HTR-8/SVneo (cell line): ENCODE data around the gene CASP14.
A peak's percentile ranks its signal among the peaks of the same experiment; 100 is the strongest.
"Not testable (repeated sequence)": the region's sequence is repeated elsewhere in the genome, so short reads cannot be mapped to it uniquely, and the experiment has no call there.

ENCODE experiments used
- DNase-seq: peaks from one replicate; pipeline ENCODE4 v3.0.0; 2011; ENCODE audit warnings: low spot score, mixed read lengths; ENCODE audit not compliant: insufficient read length
- FAIRE-seq: peaks from 2 replicates; lab custom pipeline; 2011; peaks lifted over from hg19 to GRCh38; lab: Jason Lieb, UNC

The CASP14 gene

DNA sequence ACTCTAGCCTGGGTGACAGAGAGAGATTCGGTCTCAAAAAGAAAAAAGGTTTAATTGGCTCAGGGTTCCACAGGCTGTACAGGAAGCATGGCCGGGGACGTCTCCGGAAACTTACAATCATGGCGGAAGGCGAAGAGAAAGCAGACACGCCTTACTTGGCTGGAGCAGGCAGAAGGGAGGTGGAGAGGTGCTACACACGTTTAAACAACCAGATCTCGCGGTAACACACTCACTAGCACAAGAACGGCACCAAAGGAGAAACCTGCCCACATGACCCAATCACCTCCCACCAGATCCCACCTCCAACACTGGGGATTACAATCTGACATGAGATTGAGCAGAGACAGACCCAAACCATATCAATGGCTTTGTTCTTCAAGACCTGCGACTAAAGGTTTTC is 12.8 kb downstream of the CASP14 start:
- FAIRE-seq = no peak

DNA sequence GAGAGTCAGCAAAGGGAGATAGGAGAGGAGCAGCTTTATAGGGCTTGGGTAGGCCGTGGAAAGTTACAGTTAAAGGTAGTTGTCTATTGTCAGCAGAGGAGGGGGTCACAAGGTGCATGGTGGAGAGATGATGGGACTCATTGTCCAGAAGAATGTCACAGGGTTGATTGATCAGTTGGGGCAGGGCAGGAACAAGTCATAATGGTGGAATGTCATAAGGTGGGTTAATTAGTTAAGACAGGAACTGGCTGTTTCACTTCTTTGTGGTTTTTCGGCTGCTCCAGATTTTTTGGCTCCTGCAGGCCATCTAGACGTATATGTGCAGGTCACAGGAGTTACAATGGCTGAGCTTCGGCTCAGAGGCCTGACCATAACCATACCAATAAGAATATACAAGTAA is 21.1 kb downstream of the CASP14 start:
- not testable (repeated sequence) for FAIRE-seq

More for the DNA sequence above, 12.8 kb downstream of the CASP14 start:
- DNase-seq = no peak

GRCh38 chr19:15072930-15073647 is 23.8 kb downstream of the CASP14 start:
- DNase-seq = no peak

More for the DNA sequence above, 21.1 kb downstream of the CASP14 start:
- DNase-seq = not testable (repeated sequence)

DNA sequence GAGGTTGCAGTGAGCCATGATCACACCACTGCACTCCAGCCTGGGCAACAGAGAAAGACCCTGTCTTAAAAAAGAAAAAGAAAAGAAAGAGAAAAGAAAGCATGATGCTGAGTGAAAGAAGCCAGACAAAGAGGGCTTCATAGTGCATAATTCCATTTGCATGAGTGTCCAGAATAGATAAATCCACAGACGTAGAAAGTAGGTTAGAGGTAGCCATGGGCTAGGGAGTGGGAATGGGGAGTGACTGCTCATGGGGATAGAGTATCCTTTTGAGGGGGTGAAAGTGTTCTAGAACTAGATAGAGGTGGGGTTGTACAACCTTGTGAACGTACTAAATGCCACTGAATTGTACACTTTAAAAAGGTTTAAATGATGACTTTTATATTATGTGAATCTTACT is 25.1 kb downstream of the CASP14 start:
- no peak for FAIRE-seq
- DNase-seq = no peak

More at GRCh38 chr19:15072930-15073647, 23.8 kb downstream of the CASP14 start:
- FAIRE-seq = no peak

GRCh38 chr19:15075806-15076205 is 26.5 kb downstream of the CASP14 start:
- no peak for DNase-seq
- no peak for FAIRE-seq

DNA sequence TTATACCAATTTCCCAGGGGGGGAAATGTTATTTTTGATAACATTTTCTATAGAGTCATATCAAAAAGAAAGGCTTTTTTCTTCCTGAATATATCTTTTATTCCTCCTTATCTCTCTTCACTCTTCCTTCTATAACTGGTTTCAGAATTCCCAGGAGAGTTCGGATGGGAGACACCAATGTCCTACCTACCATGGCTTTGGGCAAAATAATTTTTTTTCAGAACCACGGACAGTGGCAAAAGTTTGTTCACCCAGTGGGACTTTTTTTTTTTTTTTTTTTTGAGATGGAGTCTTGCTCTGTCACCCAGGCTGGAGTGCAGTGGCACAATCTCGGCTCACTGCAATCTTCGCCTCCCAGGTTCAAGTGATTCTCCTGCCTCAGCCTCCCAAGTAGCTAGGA is 30.7 kb downstream of the CASP14 start:
- FAIRE-seq, DNase-seq: not testable (repeated sequence)

- FAIRE-seq (no peak), DNase-seq (no peak)
Measured at GRCh38 chr19:15081911-15082310, 32.6 kb downstream of the CASP14 start, which contains the start of gene OR1I1. OR1I1 (plus strand) TSS chr19:15082211; CDS start chr19:15087066, 4,855 bp downstream.

GRCh38 chr19:15087182-15087581 is 37.9 kb downstream of the CASP14 start:
- FAIRE-seq (no peak), DNase-seq (no peak)

DNA sequence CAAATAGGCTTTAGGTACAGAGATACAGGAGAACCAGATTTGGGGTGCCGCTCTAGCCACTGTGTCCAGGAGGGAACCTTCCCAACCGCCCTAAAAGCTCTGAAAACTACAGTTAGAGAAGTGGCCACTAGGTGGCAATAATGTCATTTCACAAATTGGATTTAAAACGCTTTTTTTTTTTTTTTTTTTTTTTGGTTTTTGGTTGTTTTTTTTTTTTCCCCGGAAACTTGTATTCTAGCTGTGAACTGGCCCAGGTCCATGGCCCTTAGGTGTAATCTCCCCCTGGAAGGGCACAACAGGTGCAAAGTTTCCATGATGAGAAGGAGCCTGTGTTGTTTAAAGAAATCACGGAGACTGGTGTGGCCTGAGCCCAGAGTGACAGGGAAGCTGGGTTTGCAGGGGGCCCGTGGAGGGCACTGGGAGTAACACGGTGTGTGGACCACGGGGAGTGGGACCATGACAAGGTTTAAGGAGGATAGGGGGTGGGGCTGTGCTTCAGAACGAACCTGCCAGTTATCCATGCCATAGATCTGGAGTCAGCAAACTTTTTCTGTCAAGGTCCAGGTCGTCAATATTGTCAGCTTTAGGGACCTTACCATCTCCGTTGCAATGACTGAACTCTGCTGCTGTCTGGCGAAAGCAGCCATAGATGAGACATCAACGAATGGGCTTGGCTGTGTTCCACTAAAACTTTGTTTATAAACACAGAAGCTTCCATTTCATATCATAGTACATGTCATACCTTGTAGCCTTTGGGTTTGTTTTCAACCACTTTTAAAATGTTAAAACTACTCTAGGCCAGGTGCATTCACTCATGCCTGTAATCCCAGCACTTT is 42.9 kb downstream of the CASP14 start:
- DNase-seq (no peak), FAIRE-seq (no peak)

DNA sequence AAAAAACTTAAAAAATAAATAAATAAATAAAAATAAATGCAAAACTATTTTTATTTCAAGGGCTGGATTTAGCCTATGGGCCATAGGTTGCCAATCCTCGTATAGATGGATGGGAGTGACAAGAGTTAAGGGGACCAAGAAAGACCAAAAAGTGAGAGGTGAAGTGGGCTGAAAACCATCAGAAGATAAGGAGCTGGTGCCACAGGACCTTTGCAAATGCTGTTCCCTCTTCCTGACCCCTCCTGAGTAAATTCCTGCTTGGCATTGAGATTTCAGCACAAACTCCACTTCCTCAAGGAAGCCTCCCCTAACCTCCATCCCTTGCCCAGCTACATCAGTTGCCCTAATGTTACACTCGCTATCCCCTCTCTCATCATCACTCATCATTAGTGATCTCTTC is 43.7 kb downstream of the CASP14 start:
- no peak for FAIRE-seq
- DNase-seq = no peak

DNA sequence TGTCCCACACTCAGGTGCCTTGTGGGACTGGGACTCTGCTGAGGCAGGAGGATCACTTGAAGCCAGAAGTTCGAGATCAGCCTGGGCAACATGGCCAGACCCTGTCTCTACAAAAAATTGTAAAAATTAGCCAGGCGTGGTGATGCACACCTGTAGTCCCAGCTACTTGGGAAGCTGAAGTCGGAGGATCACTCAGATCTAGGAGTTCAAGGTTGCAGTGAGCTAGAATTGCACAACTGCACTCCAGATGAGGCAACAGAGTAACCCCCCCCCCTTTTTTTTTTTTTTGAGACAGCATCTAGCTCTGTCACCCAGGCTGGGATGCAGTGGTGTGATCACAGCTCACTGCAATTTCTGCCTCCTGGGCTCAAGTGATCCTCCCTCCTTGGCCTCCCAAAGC is 46.9 kb downstream of the CASP14 start:
- FAIRE-seq (no peak), DNase-seq (no peak)

- not testable (repeated sequence) for FAIRE-seq, DNase-seq
Measured at GRCh38 chr19:15097980-15098379, 48.7 kb downstream of the CASP14 start.

- FAIRE-seq = no peak
- DNase-seq = no peak
Measured at GRCh38 chr19:15098460-15098859, 49.2 kb downstream of the CASP14 start.

- FAIRE-seq (no peak), DNase-seq (no peak)
Measured at GRCh38 chr19:15099017-15099582, 49.8 kb downstream of the CASP14 start.

DNA sequence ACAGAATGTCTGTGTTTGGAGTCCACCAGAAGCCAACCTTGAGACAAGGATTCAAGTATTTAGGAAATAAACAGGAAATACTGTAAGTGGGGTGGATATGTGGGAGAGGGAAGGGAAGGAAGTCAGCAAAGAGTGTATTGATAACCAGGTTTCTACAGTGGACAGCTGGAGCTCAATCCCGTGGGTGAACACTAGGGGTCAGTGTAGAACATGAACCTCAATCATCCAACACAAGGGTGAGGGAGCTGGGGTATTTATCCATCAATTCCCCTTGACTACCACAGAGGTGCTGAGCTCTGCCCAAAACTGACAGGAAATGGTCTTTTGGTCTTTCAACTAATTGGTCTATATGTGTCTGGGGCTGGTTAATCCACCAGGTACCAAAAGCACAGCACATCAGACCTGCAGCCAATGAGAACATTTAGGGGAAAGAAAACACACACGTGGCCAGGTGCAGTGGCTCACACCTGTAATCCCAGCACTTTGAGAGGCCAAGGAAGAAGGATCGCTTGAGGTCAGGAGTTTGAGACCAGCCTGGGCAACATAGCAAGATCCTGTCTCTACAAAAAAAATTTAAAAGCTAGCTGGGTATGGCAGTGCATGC is 52.3 kb downstream of the CASP14 start:
- DNase-seq (no peak), FAIRE-seq (no peak)

DNA sequence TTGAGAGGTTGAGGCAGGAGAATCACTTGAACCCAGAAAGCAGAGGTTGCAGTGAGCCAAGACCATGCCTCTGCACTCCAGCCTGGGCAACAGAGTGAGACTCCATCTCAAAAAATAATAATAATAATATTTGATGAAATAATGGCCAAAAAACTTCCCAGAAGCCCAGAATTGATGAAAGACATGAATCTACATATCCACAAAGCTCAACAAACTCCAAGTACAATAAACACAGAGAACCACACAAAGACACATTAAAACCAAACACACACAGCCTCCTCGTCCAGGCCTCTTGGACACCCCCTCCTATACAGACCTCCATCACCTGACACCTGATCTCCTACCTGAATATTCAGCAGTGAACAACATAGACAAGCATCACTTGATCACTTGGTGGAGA is 54.7 kb downstream of the CASP14 start:
- no peak for FAIRE-seq
- no peak for DNase-seq

DNA sequence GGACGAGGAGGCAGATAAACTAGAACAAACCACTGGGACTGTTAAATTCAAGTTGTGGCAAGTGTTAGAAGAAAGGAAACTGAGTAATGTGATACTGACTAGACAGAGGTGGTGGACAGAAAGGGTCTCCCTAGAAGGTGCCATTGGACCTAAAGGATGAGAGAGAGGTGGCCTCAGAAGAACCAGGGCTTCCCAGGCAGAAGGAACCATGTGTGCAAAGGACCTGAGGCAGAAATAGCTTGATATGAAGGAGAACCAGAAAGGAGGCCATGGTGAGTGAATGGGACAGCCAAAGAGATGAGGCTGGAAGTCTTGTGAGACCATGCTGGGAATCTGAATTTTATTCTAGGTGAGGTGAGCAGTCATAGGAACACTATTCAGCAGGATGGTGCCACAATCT is 55.1 kb downstream of the CASP14 start:
- FAIRE-seq = no peak
- DNase-seq = no peak

- FAIRE-seq = no peak
Measured at GRCh38 chr19:15105044-15105443, 55.8 kb downstream of the CASP14 start.

DNA sequence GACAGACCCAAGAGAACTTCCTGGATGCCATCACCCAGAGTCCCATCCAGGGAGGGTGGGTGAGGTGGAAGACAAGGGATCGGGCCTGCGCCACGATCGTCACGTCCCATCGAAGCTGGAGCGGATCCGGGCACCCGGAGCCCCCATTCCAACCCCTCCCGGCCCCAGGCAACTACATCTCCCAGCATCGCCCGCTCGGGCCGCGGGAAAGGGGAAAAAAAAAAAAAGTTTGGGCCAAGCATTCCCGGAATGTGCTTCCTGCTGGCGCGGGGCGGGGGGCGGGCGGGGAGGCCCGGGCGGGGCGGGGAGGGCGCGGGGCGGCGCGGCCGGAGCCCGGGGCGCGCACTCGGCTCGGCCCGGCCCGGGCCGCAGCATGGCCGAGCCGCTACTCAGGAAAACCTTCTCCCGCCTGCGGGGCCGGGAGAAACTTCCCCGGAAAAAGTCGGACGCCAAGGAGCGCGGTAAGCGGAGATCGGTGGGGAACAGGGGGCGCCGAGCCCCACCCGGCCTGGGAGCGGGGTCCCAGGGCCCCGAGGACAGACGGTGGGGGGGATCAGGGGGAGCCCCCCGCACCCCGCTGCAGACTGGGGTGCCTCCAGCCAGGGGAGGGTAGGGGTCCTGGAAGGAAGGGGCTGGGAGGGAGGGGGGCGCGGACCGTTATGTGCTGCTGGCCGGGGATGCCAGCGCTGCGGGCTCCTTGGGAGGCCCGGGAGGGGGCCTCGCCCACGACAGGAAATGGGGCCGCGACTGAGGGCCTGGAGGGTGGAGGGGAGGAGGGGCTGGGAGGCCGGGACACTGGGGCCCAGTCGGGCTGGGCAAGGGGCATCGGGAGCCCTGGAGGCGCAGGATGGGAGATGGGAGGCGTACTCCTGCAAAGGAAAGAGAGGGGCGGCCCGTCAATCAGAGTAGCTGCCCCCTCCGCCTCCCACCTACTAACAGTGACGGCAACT is 58.1 kb downstream of the CASP14 start, which contains the start of gene SYDE1:
Gene SYDE1, plus strand, starts transcription at position 341 of the 950 bp plus-strand sequence. Its CDS starts 33 bp downstream, at position 374.
- FAIRE-seq (peak; percentile 74), DNase-seq (peak; percentile 86)

More at GRCh38 chr19:15105044-15105443, 55.8 kb downstream of the CASP14 start:
- DNase-seq = no peak
